A673 (cell line): ENCODE measurements around the gene BPTF. TPM values are rescaled to one million over a fixed set of nuclear protein-coding genes. Genes with fewer than 3 reads are reported as not detected.
"Not testable (repeated sequence)": the region's sequence is repeated elsewhere in the genome, so short reads cannot be mapped to it uniquely, and the experiment has no call there.

Source experiments
- BruUV-seq: library from RNA; stranded (reverse); fragments of 400-500 nt; replicated peaks from 2 replicates; lab custom pipeline; 2021; lab: Mats Ljungman, UMichigan
- CTCF ChIA-PET: fragments of 300-600 bp; sonication (Branson Sonifier 250); formaldehyde crosslinking; loops from one replicate; lab custom pipeline; 2022; ENCODE audit warnings: antibody characterized with exemption; lab: Charles Lee
- POLR2A ChIA-PET: fragments of 300-600 bp; sonication (Branson Sonifier 250); formaldehyde crosslinking; loops from one replicate; lab custom pipeline; 2022; ENCODE audit warnings: antibody characterized with exemption; ENCODE audit not compliant: low non-redundant PET; lab: Charles Lee
- DNase-seq: peaks from one replicate; pipeline ENCODE4 v3.0.0-alpha.2; 2015; ENCODE audit warnings: low spot score
- H3K27ac ChIP-seq: fragments of 200-600 bp; sonication (generic); 2 replicates; pipeline ENCODE4 v1.5.1; 2016; ENCODE audit warnings: mixed run types, low read depth, mild to moderate bottlenecking, mixed read lengths, antibody characterized with exemption, low read length; ENCODE audit not compliant: poor library complexity, severe bottlenecking
- H3K27me3 ChIP-seq: fragments of 200-600 bp; sonication (generic); replicated peaks from 2 replicates; pipeline ENCODE4 v1.6.1; 2017; ENCODE audit warnings: mixed run types, low read depth, mild to moderate bottlenecking, mixed read lengths, antibody characterized with exemption, low read length; ENCODE audit not compliant: insufficient read depth, poor library complexity
- H3K36me3 ChIP-seq: fragments of 200-600 bp; sonication (generic); 2 replicates; pipeline ENCODE4 v1.6.1; 2016; ENCODE audit warnings: mixed run types, mild to moderate bottlenecking, mixed read lengths, antibody characterized with exemption, low read length; ENCODE audit not compliant: insufficient read depth, poor library complexity, severe bottlenecking
- H3K4me1 ChIP-seq: fragments of 200-600 bp; sonication (generic); 2 replicates; pipeline ENCODE4 v1.6.1; 2017; ENCODE audit warnings: mixed run types, mild to moderate bottlenecking, mixed read lengths, antibody characterized with exemption, low read length; ENCODE audit not compliant: insufficient read depth, poor library complexity, severe bottlenecking
- H3K4me3 ChIP-seq: fragments of 200-600 bp; sonication (generic); 2 replicates; pipeline ENCODE4 v1.5.1; 2016; ENCODE audit warnings: low read depth, mixed run types, mild to moderate bottlenecking, mixed read lengths, low read length; ENCODE audit not compliant: poor library complexity, severe bottlenecking
- H3K9me3 ChIP-seq: fragments of 200-600 bp; sonication (generic); 2 replicates; pipeline ENCODE4 v1.6.1; 2016; ENCODE audit warnings: mixed run types, low read depth, mild to moderate bottlenecking, mixed read lengths, antibody characterized with exemption, low read length; ENCODE audit not compliant: poor library complexity, severe bottlenecking
- CTCF ChIP-seq: fragments of 300-800, 200-600 bp; sonication (generic); conservative IDR thresholded peaks from 2 replicates; pipeline ENCODE4 v1.5.1; 2017; ENCODE audit warnings: low read depth, mild to moderate bottlenecking, antibody characterized with exemption, low read length, moderate library complexity, mixed read lengths
- EZH2 ChIP-seq: fragments of 200-600 bp; sonication (generic); IDR thresholded peaks from 2 replicates; pipeline ENCODE4 v1.6.1; 2017; ENCODE audit warnings: borderline replicate concordance, low read depth, mild to moderate bottlenecking, mixed read lengths, antibody characterized with exemption, low read length; ENCODE audit not compliant: poor library complexity, severe bottlenecking
- intact Hi-C: fragments of 100-400 bp; cut with micrococcal nuclease; formaldehyde crosslinking; loops from one replicate; pipeline ENCODE4 v1.10.0; 2022; ENCODE audit not compliant: unreplicated experiment
- total RNA-seq: library from RNA; stranded (reverse); gene quantifications from 2 replicates; pipeline ENCODE4 v1.2.3, GENCODE V29; 2021

Gene BPTF
- total RNA-seq, 1 experiment from 2014 or later, result 108 TPM

DNA sequence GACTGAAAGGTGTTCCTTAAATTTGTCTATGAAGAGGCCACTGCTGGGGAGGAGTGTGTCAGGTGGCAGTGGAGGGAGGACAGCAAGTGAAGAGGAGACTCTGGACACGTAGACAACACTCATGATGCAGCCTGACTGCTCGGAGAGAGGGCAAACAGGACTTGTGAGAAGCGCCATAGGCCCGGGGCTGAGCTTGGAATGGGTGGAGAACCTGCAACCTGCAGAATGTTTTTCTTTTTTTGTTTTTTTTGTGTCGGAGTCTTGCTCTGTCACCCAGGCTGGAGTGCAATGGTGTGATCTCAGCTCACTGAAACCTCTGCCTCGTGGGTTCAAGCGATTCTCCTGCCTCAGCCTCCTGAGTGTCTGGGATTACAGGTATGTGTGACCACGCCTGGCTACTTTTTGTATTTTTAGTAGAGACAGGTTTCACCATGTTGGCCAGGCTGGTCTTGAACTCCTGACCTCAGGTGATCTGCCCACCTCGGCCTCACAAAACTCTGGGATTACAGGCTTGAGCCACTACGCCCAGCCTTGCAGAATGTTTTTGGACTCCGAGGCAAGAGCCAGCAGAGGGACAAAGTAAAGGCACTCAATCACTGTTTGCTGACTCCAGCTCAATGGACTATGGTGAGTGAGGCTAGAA lies 189.9 kb downstream of the BPTF start:
- intact Hi-C loops, result loop anchor here (10.0 kb wide), 1 partner anchor 210 kb away; no protein-coding TSS in a partner anchor
- CTCF ChIA-PET, result no interaction called here

DNA sequence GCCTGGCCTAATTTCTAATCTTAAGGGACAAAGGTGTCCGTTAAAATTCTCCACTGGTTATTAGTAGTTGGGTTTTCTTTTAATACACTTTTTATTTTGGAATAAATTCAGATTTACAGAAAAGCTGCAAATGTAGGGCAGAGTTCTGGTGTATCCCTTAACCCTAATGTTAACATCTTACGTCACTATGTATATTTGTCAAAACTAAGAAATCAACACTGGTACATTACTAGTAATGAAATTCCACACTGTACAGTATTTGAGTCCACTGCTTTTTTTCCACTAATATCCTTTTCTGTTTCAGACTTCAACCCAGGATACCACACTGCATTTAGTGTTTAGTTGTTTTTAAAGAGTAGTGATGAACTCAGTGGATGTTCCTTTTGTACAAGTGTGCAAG lies 191.5 kb downstream of the BPTF start:
- H3K27me3 ChIP-seq, result no peaks in the 10 kb centered on the region
- TF ChIP-seq CTCF (no peak), EZH2 (no peak)
- ChIA-PET POLR2A (no interaction called here), CTCF (no interaction called here)
- no peak for DNase-seq
- no peaks in the 10 kb centered on the region for H3K9me3 ChIP-seq
- no peaks in the 10 kb centered on the region for H3K36me3 ChIP-seq
- no peak overlapping the region for H3K27ac ChIP-seq
- peaks cover 12% of the 10 kb centered on the region for H3K4me1 ChIP-seq
- no TSS peak for BruUV-seq
- no peak overlapping the region for H3K4me3 ChIP-seq
- intact Hi-C loops, result loop anchor here (10.0 kb wide), 1 partner anchor 212 kb away; no protein-coding TSS in a partner anchor

More for the DNA sequence above, 189.9 kb downstream of the BPTF start:
- H3K27ac ChIP-seq, result no peak overlapping the region
- H3K36me3 ChIP-seq, result no peaks in the 10 kb centered on the region
- no peak overlapping the region for H3K4me3 ChIP-seq
- BruUV-seq, result no TSS peak
- peaks cover 6% of the 10 kb centered on the region for H3K4me1 ChIP-seq
- H3K27me3 ChIP-seq, result no peaks in the 10 kb centered on the region
- no peak for DNase-seq
- TF ChIP-seq EZH2 (no peak), CTCF (no peak)
- H3K9me3 ChIP-seq, result no peaks in the 10 kb centered on the region
- POLR2A ChIA-PET, result no interaction called here

DNA sequence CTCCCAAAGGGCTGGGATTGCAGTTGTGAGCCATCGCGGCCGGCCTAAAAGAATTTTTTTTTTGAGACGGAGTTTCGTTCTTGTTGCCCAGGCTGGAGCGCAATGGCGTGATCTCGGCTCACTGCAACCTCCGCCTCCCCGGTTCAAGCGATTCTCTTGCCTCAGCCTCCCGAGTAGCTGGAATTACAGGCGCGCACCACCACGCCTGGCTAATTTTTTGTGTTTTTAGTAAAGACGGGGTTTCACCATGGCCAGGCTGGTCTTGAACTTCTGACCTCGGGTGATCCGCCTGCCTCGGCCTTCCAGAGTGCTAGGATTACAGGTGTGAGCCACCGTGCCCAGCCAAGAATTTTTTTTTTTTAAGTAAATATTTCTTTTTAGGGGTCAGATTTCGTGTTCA lies 193.2 kb downstream of the BPTF start:
- peaks cover 12% of the 10 kb centered on the region for H3K4me1 ChIP-seq
- intact Hi-C loops, result loop anchor here (10.0 kb wide), 1 partner anchor 214 kb away; no protein-coding TSS in a partner anchor
- POLR2A ChIA-PET, H3K9me3 ChIP-seq, H3K27me3 ChIP-seq, H3K27ac ChIP-seq, DNase-seq, H3K4me3 ChIP-seq, H3K36me3 ChIP-seq, CTCF ChIA-PET, BruUV-seq: not testable (repeated sequence)

DNA sequence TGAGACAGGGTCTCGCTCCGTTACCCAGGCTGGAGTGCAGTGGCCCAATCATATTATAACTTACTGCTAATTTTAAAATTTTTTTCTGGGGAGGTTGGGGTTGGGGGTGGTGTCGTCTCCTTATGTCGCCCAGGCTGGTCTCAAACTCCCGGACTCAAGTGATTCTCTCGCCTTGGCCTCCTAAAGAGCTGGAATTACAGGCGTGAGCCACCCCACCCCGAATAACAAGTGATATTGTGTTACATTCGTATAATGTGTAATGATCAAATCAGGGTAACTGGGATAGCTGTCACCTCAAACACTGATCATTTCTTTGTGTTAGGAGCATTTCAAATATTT lies 194.0 kb downstream of the BPTF start:
- Histone ChIP-seq H3K4me3 (peak overlapping the region; percentile 55), H3K4me1 (peaks cover 12% of the 10 kb centered on the region), H3K36me3 (no peaks in the 10 kb centered on the region), H3K9me3 (no peaks in the 10 kb centered on the region), H3K27ac (no peak overlapping the region), H3K27me3 (no peaks in the 10 kb centered on the region)
- CTCF ChIA-PET, result interaction anchor here (0.6 to 1.5 kb wide), 4 partner anchors 12 to 76 kb away, joined by 3 to 4 read pairs (median 3); no protein-coding TSS in a partner anchor
- no TSS peak for BruUV-seq
- intact Hi-C loops, result loop anchor here (10.0 kb wide), 1 partner anchor 215 kb away; no protein-coding TSS in a partner anchor
- POLR2A ChIA-PET, result no interaction called here
- TF ChIP-seq CTCF (no peak), EZH2 (no peak)
- DNase-seq, result no peak
